Calu3 (cell line): ENCODE results near the gene SIL1. TPM values are rescaled to one million over a fixed set of nuclear protein-coding genes. Genes with fewer than 3 reads are reported as not detected.

Experiments
- BruUV-seq: library from RNA; stranded (reverse); fragments of 400-500 nt; replicated peaks from 2 replicates; lab custom pipeline; 2021; lab: Mats Ljungman, UMichigan
- CTCF ChIA-PET: fragments of 300-600 bp; sonication (Branson Sonifier 250); formaldehyde crosslinking; loops from one replicate; lab custom pipeline; 2022; ENCODE audit warnings: antibody characterized with exemption; lab: Charles Lee
- DNase-seq: peaks from one replicate; pipeline ENCODE4 v3.0.0; 2022
- H3K27ac Mint-ChIP-seq: one replicate; pipeline ENCODE4 v1.8.0; 2022; ENCODE audit warnings: mixed read lengths; ENCODE audit not compliant: unreplicated experiment
- H3K27me3 Mint-ChIP-seq: one replicate; pipeline ENCODE4 v1.8.0; 2022; ENCODE audit warnings: mixed read lengths; ENCODE audit not compliant: unreplicated experiment
- H3K36me3 Mint-ChIP-seq: one replicate; pipeline ENCODE4 v1.8.0; 2022; ENCODE audit warnings: mild to moderate bottlenecking, moderate library complexity, mixed read lengths; ENCODE audit not compliant: insufficient read depth, unreplicated experiment
- H3K4me1 Mint-ChIP-seq: one replicate; pipeline ENCODE4 v1.8.0; 2022; ENCODE audit warnings: mild to moderate bottlenecking, low read depth, mixed read lengths; ENCODE audit not compliant: unreplicated experiment
- H3K4me3 Mint-ChIP-seq: one replicate; pipeline ENCODE4 v1.8.0; 2022; ENCODE audit warnings: mild to moderate bottlenecking, low read depth, moderate library complexity, mixed read lengths; ENCODE audit not compliant: unreplicated experiment
- H3K9me3 Mint-ChIP-seq: one replicate; pipeline ENCODE4 v1.8.0; 2022; ENCODE audit warnings: low read depth, mixed read lengths; ENCODE audit not compliant: unreplicated experiment
- CTCF ChIP-seq: fragments of 200-600 bp; IDR thresholded peaks from one replicate; pipeline ENCODE4 v1.8.0; 2022; ENCODE audit warnings: antibody characterized with exemption; ENCODE audit not compliant: unreplicated experiment
- intact Hi-C: fragments of 100-400 bp; cut with micrococcal nuclease; formaldehyde crosslinking; loops from one replicate; pipeline ENCODE4 v1.10.0; 2022; ENCODE audit not compliant: unreplicated experiment
- total RNA-seq: library from RNA; stranded (reverse); gene quantifications from 2 replicates; pipeline ENCODE4 v1.2.3, GENCODE V29; 2022

Gene SIL1
- total RNA-seq, 1 experiment from 2014 or later: 45.8 TPM

GRCh38 chr5:138914338-138914737 is 283.8 kb downstream of the SIL1 start:
- CTCF ChIA-PET: no interaction called here
- Mint-ChIP-seq H3K9me3 (no peaks in the 10 kb centered on the region), H3K4me1 (no peaks in the 10 kb centered on the region), H3K36me3 (peaks cover 52% of the 10 kb centered on the region), H3K27me3 (no peaks in the 10 kb centered on the region), H3K4me3 (no peak overlapping the region), H3K27ac (no peak overlapping the region)
- no peak for TF ChIP-seq CTCF
- no TSS peak for BruUV-seq
- DNase-seq: no peak
- intact Hi-C loops: loop anchor here (10.0 kb wide), 1 partner anchor 130 kb away; no protein-coding TSS in a partner anchor

GRCh38 chr5:138913773-138914172 is 284.4 kb downstream of the SIL1 start:
- intact Hi-C loops: loop anchor here (10.0 kb wide), 1 partner anchor 129 kb away; no protein-coding TSS in a partner anchor
- Mint-ChIP-seq H3K27me3 (no peaks in the 10 kb centered on the region), H3K27ac (no peak overlapping the region), H3K9me3 (no peaks in the 10 kb centered on the region), H3K36me3 (peaks cover 48% of the 10 kb centered on the region), H3K4me1 (no peaks in the 10 kb centered on the region), H3K4me3 (no peak overlapping the region)
- BruUV-seq: no TSS peak
- CTCF ChIA-PET: no interaction called here
- no peak for DNase-seq
- no peak for TF ChIP-seq CTCF

GRCh38 chr5:138912093-138912492 is 286.1 kb downstream of the SIL1 start:
- Mint-ChIP-seq H3K27me3 (no peaks in the 10 kb centered on the region), H3K4me3 (no peak overlapping the region), H3K27ac (peak overlapping the region; percentile 2), H3K9me3 (no peaks in the 10 kb centered on the region), H3K4me1 (no peaks in the 10 kb centered on the region), H3K36me3 (peaks cover 47% of the 10 kb centered on the region)
- TF ChIP-seq CTCF: no peak
- no peak for DNase-seq
- BruUV-seq: no TSS peak
- intact Hi-C loops: loop anchor here (10.0 kb wide), 1 partner anchor 127 kb away; no protein-coding TSS in a partner anchor
- CTCF ChIA-PET: no interaction called here

- DNase-seq: no peak
- no peaks in the 10 kb centered on the region for H3K27me3 Mint-ChIP-seq
- H3K36me3 Mint-ChIP-seq: peaks cover 53% of the 10 kb centered on the region
- CTCF ChIA-PET: no interaction called here
- no peaks in the 10 kb centered on the region for H3K4me1 Mint-ChIP-seq
- intact Hi-C loops: loop anchor here (10.0 kb wide), 1 partner anchor 127 kb away; no protein-coding TSS in a partner anchor
- peak overlapping the region; percentile 2 for H3K27ac Mint-ChIP-seq
- TF ChIP-seq CTCF: no peak
- no peaks in the 10 kb centered on the region for H3K9me3 Mint-ChIP-seq
- H3K4me3 Mint-ChIP-seq: no peak overlapping the region
- BruUV-seq: no TSS peak
These were observed 286.7 kb downstream of the SIL1 start for GRCh38 chr5:138911441-138911840.
